HG02642 (cell line): ENCODE measurements around the gene YWHAG.
"Not testable (repeated sequence)": the region's sequence is repeated elsewhere in the genome, so short reads cannot be mapped to it uniquely, and the experiment has no call there.

Experiments
- ATAC-seq: cut with Tn5 transposase; IDR thresholded peaks from one replicate; pipeline ENCODE4 v1.9.1; 2021; ENCODE audit warnings: mild to moderate bottlenecking; ENCODE audit not compliant: unreplicated experiment, poor library complexity

Gene YWHAG

GRCh38 chr7:76302347-76303201 is 56.2 kb downstream of the YWHAG start, which contains the start of gene HSPB1:
HSPB1 (plus strand) TSS chr7:76302673; CDS start chr7:76302713, 40 bp downstream.
- peak; percentile 66 for ATAC-seq

GRCh38 chr7:76301000-76301399 is 57.8 kb downstream of the YWHAG start:
- ATAC-seq = no peak

- no peak for ATAC-seq
Measured at GRCh38 chr7:76300166-76300731, 58.5 kb downstream of the YWHAG start.

GRCh38 chr7:76296743-76297740 is 61.7 kb downstream of the YWHAG start:
- no peak for ATAC-seq

GRCh38 chr7:76294344-76295024 is 64.3 kb downstream of the YWHAG start:
- ATAC-seq = no peak

- no peak for ATAC-seq
Measured at GRCh38 chr7:76293407-76293901, 65.3 kb downstream of the YWHAG start.

GRCh38 chr7:76292911-76293310 is 65.9 kb downstream of the YWHAG start:
- ATAC-seq = not testable (repeated sequence)

- ATAC-seq = peak; percentile 7
Measured at GRCh38 chr7:76292213-76292573, 66.6 kb downstream of the YWHAG start.

GRCh38 chr7:76291351-76292212 is 67.2 kb downstream of the YWHAG start:
- peak; percentile 79 for ATAC-seq

- not testable (repeated sequence) for ATAC-seq
Measured at GRCh38 chr7:76290847-76291350, 67.9 kb downstream of the YWHAG start.

GRCh38 chr7:76286842-76287403 is 71.9 kb downstream of the YWHAG start:
- ATAC-seq = no peak

- ATAC-seq = no peak
Measured at GRCh38 chr7:76285604-76286374, 73.0 kb downstream of the YWHAG start.

- no peak for ATAC-seq
Measured at GRCh38 chr7:76283254-76284159, 75.3 kb downstream of the YWHAG start.

GRCh38 chr7:76282344-76283253 is 76.2 kb downstream of the YWHAG start:
- ATAC-seq = no peak

GRCh38 chr7:76281706-76282343 is 77.0 kb downstream of the YWHAG start:
- no peak for ATAC-seq
